Stimulated activated naive CD8-positive, alpha-beta T cell treated with anti-CD3 and anti-CD28 coated beads, Interleukin-15, amount 100 ng/mL, for 72 hours (primary cell): Measurements from ENCODE around the gene SMIM26.

Source experiments
- ATAC-seq: fragments of 150-1000 bp; cut with Tn5 transposase; 2 replicates; pipeline ENCODE4 v1.10.0; 2021; ENCODE audit warnings: mild to moderate bottlenecking, moderate library complexity
- DNase-seq, 2 donors: peaks; one replicate each; pipeline ENCODE4 v3.0.0; 2021 to 2022
- H3K27ac Mint-ChIP-seq, 2 donors: one replicate each; pipeline ENCODE4 v1.8.0; 2022; ENCODE audit warnings: mild to moderate bottlenecking in 2 of 2, mixed read lengths in 2 of 2, moderate library complexity in 2 of 2
- H3K27me3 Mint-ChIP-seq: one replicate; pipeline ENCODE4 v1.8.0; 2022; ENCODE audit warnings: mixed read lengths
- H3K4me1 Mint-ChIP-seq: one replicate; pipeline ENCODE4 v1.8.0; 2022; ENCODE audit warnings: mild to moderate bottlenecking, mixed read lengths
- H3K4me3 Mint-ChIP-seq, 2 donors: one replicate each; pipeline ENCODE4 v1.8.0; 2022; ENCODE audit warnings: mild to moderate bottlenecking in 2 of 2, mixed read lengths in 2 of 2, moderate library complexity in 1 of 2
- H3K9me3 Mint-ChIP-seq, 2 donors: one replicate each; pipeline ENCODE4 v1.8.0; 2022; ENCODE audit warnings: mixed read lengths in 2 of 2

Gene SMIM26

GRCh38 chr20:18614244-18614643, 47.0 kb downstream of the SMIM26 start:
- H3K9me3 Mint-ChIP-seq: peaks cover 0 to 4% of the 10 kb centered on the region in 2 donors
- no peaks in the 10 kb centered on the region for H3K27me3 Mint-ChIP-seq
- H3K4me1 Mint-ChIP-seq: peaks cover 5% of the 10 kb centered on the region
- H3K27ac Mint-ChIP-seq: no peak overlapping the region
- H3K4me3 Mint-ChIP-seq: no peak overlapping the region
- no peak for ATAC-seq
- no peak for DNase-seq

DNA sequence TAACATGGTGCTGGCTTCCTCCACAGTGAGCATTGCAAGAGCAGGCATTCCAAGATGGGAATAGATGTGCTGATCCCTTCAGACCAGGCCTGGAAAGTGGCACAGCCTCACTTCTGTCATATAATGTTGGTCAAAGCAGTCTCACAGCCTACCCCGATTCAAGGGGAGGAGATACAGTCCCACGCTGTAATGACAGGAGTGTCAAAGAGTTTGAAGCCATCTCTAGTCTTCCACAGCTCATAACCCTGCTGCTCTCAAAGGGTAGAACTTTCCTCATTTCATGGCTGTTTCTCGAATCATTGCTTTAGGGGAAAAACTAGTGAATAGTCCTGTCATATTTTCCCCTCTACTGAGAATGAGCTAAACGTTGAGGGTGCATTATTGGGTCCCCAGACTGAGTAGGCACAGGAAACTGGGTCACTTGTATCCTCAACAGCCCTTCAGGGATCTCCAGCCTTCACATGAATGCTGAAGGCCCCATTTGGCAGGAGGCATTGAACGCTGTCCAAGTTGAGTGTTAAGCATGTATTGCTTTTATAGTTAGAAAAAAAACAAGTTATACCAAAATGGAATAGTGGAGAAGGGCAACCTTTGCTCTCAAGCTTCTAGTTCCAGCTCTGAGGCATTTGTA, 47.9 kb downstream of the SMIM26 start:
- Mint-ChIP-seq H3K27me3 (no peaks in the 10 kb centered on the region), H3K4me3 (no peak overlapping the region), H3K4me1 (peaks cover 5% of the 10 kb centered on the region), H3K27ac (peak overlapping the region; percentile 30 to 54), H3K9me3 (peaks cover 0 to 4% of the 10 kb centered on the region in 2 donors)
- ATAC-seq (no peak), DNase-seq (no peak)
